GM15510 (cell line): Measurements from ENCODE around the gene SLC25A47.

Experiments
- POLR2A ChIP-seq: IDR thresholded peaks from 3 replicates; pipeline ENCODE4 v1.6.1; 2011; ENCODE audit warnings: borderline replicate concordance; ENCODE audit not compliant: insufficient read length; ENCODE audit errors: extremely low read depth

Gene SLC25A47

DNA sequence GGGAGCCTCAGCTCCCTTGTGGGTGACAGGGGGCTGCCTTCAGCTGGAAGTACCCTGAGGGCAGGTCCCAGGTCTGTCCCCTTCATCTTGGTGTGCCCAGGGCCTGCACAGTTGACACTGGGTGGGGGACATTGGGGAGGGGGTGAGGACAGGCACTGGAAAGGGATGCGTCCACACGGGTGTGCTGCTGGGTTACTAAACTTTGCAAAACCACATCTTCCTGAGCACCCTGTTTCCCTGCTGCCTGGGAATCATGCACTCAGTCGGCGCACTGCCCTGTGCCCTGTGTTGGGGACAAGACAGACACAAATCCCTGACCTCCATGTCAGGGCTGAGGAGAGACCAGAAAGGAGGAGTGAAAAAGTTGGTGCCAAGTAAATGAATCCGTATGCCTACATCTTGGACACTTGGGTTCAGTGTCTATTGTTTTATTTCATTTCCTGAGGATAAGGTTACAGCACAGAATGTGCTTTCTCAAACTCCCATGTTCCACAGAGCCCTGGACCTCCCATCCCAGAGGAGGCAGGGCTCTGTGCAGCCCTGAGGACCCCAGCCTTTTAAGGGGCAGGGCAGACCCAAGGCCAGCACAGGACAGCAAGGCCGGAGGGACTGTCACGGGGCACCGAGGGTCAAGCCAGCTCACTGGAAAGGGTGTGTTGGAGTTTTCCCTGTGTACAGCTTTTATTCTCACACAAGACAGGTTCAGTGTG, 14.0 kb upstream of the SLC25A47 start:
- TF ChIP-seq POLR2A, result no peak

DNA sequence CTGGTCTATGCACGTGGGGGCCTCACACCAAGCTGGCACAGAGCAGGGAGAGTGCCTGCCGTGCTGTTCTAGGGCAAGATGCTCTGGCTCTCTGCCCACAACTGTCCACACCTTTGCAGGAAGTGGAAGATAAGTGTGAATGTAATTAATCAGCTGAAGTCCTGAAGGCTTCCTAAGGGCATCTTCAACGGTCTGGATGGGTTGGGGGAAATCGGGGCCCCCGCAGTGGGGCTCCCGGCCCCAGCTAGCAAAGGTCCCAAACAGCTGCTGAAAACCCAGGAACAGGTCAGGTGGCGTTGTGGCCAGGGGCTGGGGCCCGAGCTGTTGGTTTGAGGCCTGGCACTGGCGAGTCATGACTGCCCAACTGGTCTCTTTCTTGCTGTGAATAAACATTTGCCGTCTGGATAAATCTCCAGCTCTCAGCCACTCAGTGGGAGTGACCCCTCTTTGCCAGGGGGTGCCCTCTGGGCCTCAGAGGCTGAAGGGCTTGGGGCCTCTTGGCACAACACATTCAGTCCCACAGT, 10.2 kb upstream of the SLC25A47 start:
- TF ChIP-seq POLR2A, result no peak

DNA sequence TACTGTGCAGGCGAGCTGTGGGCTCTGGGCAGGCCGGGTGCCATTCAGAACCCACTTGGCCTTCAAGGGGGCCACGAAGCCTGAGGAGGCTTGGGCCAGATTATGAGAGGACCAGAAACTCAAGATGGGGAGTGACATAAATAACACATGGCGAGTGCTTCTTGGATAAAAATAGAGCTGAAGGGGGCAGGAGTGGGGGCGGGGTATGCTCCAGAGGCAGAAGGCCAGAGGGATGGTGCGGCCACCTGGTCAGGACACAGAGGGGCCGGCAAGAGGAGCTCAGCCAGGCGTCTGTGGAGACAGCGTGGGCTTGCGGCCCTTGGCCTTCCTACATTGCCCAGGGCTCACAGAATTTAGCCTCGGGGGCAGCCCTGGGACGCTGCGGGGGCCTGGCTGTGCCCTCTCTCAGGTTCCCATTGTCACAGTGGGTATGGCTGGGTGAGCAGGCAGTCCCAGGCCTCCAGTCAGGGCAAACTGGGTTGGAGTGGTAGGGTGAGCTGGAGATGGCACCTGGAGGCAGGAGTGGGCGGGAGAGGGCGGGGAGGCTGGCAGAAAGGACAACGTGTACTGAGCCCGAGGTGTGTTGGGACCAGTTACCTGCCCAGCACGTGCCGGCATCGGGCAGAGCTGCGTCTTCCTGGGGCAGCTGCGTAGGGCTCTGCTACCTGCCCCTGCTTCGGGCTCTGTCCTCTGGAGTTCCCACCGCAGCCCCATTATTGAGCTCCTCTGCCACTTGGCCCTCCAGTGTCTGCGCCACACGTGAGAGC, 9.5 kb upstream of the SLC25A47 start:
- no peak for TF ChIP-seq POLR2A

DNA sequence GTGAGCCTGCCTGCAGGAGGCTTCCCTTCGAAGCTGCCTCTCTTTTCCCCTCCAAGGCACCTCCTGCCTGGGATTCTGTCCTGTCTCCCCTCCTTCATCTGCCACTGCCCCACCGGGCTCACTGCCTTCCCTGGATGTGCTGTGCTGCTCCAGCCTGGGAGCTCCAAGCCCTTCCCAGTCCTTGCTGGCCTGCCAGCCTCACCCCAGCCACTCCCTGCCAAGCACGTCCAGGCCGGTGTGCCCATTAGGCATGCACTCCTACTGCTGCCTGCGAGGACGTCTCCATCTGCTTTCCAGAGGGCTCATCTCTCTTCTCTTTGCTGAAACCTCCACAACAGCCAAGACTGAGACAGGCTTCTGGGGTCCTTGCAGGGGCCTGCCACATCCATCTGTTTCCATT, 8.4 kb upstream of the SLC25A47 start:
- no peak for TF ChIP-seq POLR2A

DNA sequence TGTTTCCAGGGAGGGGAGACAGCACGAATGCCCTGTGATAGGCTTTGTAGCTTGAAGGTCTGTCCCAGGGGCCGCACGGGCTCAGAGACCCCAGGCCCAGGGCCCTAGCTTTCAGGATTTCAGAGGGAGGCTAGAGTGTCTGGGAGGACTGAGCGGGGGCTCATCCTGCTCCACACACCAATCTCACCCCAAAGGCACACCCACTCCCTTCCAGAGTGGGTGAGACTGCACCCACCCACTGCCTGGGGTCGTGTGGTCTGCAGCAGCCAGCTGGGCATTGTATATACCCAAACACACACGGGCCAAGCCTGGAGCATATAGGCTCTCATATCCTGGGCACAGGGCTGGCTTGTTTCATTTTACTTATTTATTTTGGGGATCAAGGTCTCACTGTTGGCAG, 5.8 kb upstream of the SLC25A47 start:
- no peak for TF ChIP-seq POLR2A

DNA sequence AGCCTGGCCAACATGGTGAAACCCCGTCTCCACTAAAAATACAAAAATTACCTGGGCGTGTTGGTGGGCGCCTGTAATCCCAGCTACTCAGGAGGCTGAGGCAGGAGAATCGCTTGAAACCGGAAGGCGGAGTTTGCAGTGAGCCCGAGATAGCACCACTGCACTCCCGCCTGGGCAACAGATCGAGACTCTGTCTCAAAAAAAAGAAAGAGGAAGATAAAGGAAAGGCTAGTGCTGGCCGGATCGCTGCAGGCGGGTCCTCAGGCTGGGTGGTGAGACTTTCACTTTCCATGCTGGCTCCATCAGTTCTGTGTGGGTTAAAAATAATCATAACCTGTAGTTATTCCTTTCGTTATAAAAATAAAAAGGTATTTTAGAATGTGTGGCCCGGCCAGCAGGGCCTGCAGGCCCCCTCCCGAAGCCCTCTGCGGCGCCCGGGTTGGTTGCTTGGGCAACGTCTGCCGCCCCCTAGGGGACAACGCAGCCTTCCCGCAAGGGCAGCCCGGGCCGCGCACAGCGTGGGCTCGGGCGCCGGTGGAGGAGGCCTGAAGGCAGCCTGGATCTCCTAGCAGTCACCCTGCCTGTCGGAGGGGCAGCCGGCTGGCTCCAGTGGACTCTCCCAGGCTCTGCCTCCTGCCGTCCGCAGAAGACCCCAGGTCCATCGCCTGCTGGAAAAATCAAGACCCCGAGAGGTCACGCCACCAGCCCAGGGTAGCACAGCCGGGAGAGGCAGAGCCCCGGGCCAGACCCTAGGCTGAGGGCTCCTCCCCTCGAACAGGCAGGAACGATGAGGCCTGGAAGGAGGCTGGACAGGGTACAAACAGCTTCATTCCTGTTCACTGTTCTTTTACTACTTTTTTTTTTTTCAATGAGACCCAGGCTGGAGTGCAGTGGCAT, 5.0 kb upstream of the SLC25A47 start:
- TF ChIP-seq POLR2A, result no peak

DNA sequence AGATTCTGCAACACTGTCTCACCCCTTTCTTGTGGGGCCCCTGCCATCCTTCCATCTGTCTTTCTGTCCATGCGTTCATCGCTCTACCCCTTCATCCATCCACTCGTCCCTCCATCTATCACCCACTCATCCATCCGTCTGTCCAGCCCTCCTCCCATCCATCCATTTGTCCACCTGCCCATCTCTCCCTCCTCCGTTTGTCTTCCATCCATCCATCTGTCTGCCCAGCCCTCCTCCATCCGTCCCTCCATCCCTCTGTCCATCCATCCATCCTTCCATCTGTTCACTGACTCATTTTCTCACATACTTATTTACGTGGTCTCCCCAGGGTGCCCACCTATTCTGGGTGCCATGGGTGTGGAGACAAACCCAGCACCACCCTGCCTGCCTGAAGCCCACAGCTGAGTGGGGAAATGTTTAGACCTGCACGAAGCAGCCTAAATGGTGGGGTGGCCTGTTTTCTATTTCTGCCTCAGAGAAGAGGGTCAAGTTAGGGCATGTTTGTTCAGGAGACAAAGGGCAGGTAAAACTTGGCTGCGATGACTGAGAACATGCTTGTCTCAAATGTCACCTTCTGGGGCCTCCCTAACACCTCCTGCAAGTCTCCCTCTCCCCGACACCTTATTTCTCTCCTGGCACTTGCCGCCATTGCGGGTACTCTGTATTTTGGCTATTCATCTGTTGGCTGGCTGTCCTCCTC, 2.8 kb upstream of the SLC25A47 start:
- TF ChIP-seq POLR2A, result no peak

DNA sequence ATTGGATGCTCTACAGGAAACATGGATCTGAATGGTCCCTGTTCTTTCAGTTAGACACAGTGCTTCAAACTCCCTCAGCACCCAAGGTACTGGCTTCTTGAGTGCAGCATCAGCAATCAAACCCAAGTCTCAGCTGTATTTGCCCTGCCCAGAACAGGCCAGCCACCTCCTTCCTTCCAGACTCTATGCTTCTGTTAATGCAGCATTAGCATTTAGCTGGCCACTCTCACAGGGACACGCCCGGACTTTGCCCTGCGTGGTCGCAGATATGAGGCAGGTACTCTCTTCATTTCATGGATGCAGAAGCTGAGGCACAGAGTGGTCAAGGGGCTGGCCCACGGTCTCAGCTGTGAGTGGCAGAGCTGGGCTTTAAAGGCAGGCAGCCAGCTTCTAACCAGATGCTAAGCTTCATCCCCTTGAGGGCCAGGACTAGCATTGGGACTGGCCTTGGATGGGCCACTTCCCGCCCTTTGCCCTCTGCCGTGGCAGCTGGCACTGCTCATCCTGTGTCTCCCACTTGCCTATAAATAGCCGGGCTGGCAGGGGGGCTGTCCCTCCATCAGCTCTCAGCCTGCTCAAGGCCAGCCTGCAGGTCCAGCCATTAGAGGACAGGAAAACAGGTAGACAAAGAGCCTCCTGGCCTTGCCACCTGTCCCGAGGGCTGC, 1.5 kb upstream of the SLC25A47 start:
- no peak for TF ChIP-seq POLR2A

DNA sequence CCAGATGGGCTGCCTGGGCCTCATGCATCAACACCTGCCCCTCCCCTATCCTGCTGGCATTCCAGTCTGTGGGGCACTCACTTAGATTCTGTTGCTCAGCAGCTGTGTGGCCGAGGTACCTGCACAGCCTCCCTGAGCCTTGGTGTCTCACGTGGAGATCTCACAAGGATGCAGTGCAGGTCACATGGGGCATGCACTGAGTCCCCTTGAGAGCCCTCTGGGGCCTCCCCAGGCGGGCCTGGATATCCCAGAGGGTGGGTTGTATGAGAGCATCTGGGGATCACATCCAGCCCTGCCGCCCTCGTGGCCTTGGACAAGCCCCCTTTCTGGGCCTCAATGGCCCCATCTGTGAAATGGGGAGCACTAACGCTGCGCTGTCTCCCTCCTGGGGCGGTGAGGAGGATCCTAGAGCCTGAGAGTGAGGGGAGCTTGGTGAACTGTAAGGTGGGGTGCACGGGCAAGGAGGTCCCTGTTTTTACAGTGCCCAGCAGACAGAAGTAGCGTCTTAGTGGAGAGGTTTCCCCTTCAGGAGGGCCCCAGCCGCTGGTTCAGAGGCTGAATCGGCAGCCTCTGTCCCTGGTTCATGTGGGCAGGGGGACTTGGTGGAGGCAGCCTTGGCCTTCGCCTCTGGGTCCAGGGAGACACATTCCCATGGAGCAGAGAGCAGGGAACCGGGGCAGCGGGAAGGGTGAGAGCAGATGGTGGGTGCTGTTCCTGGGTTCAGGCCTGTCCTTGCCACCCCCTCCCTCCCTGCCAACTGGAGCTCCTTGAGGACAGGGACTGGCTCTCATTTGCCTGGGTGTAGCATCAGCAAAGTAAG, 791 bp upstream of the SLC25A47 start:
- no peak for TF ChIP-seq POLR2A

DNA sequence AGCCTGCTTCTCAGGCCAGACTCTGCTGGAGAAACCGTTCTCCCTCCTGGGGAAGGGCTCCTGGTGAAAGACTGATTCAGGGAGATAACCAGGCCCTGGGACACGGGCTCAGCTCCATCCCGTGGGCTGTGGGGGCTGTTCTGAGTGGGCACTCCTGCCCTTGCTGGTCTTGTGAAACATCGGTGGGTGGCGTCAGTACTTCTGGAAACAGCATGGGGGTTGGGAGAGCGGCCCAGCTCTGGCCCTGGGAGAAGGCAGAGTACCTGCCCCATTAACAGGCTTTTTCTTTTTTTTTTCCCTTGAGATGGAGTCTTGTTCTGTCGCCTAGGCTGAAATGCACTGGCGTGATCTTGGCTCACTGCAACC, 786 bp downstream of the SLC25A47 start:
- no peak for TF ChIP-seq POLR2A

DNA sequence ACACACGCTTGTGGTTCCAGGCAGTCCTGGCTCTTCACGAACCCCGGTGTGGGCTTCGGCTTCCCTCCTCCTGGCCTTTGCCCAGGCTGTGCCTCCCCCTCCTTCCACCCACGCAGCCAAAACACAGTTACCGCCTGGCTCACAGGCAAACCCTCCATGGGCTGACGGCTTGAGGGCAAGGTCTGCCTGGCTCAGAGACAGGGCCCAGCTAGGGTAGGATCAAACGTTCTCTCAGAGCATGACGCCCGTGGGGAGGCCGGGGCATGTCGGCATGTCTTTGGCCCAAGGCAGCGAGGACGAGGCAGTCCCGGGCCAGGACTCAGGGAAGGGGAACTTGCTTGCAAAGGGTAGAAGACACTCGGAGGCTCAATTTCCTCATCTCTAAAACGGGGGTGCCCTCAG, 2.1 kb downstream of the SLC25A47 start:
- TF ChIP-seq POLR2A, result no peak

DNA sequence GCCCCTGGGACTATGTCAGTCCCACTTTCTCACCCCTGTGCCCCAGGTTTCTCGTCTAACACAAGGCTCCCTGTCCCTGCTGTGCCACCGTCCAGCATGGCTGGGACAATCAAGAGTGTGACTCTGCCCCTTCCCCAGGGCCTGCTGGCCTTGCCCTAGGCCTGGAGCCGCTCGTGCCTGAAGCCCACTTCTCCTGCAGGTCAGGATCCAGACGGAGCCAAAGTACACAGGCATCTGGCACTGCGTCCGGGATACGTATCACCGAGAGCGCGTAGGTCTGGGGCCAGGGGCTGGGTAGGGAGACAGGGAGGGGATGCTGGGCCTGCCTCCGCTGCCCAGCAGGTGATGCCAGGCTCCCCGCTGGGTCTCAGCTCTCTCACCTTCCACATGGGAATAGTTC, 2.8 kb downstream of the SLC25A47 start:
- TF ChIP-seq POLR2A, result no peak

DNA sequence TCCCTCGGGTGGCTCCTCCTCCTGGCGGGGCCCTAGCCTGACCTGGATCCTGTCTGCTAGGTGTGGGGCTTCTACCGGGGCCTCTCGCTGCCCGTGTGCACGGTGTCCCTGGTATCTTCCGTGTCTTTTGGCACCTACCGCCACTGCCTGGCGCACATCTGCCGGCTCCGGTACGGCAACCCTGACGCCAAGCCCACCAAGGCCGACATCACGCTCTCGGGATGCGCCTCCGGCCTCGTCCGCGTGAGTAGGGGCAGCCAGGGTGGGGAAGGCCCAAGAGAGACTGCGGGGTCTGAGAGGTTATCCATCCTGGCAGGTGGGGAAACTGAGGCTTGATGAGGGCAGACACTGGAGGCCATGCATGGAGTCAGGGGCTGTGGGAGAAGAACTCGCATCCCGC, 4.0 kb downstream of the SLC25A47 start:
- TF ChIP-seq POLR2A, result no peak
